ENCODE data around the gene FBXL5. TPM values are rescaled to one million over a fixed set of nuclear protein-coding genes. Genes with fewer than 3 reads are reported as not detected.
A peak's percentile ranks its signal among the peaks of the same experiment; 100 is the strongest.

Gene FBXL5
- polyA plus RNA-seq, 1 experiment = 20.5 TPM

DNA sequence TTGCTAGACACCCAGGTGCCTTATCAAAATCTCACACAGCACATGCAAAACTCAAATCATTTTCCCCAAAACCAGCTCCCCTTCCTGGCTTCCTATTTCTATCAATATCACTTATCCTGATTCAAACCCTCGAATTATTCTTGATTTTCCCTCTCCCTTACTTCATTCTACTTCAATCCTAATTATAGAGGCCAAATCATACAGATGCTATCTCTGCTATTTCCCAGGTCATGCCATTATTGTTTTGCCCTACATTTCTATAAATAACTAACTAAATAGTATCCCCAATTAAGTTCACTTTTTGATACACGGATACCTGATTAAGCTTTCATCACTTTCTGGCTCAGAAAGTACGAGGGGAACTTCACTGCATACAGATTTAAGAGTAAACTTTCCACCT, 62.4 kb downstream of the FBXL5 start:
- Histone ChIP-seq H3K4me3 (ENCODE audit: low read depth, low read length) (no peak overlapping the region), H3K27me3 (ENCODE audit: control insufficient read depth, insufficient read depth, low read length) (no peaks in the 10 kb centered on the region), H3K36me3 (ENCODE audit: control insufficient read depth, insufficient read depth, low read length) (peaks cover 1% of the 10 kb centered on the region)
- ChIA-PET CTCF (interaction anchor here (2.5 kb wide), 1 partner anchor 113 kb away, joined by 6 read pairs; no protein-coding TSS in a partner anchor), POLR2A (no interaction called here)
- no peak for DNase-seq (ENCODE audit: low read depth)
- TF ChIP-seq, protein P1, sequence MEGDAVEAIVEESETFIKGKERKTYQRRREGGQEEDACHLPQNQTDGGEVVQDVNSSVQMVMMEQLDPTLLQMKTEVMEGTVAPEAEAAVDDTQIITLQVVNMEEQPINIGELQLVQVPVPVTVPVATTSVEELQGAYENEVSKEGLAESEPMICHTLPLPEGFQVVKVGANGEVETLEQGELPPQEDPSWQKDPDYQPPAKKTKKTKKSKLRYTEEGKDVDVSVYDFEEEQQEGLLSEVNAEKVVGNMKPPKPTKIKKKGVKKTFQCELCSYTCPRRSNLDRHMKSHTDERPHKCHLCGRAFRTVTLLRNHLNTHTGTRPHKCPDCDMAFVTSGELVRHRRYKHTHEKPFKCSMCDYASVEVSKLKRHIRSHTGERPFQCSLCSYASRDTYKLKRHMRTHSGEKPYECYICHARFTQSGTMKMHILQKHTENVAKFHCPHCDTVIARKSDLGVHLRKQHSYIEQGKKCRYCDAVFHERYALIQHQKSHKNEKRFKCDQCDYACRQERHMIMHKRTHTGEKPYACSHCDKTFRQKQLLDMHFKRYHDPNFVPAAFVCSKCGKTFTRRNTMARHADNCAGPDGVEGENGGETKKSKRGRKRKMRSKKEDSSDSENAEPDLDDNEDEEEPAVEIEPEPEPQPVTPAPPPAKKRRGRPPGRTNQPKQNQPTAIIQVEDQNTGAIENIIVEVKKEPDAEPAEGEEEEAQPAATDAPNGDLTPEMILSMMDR (IDR thresholded peaks at IDR 0.05; ENCODE audit: insufficient read depth, low read depth, low read length) = no peak

DNA sequence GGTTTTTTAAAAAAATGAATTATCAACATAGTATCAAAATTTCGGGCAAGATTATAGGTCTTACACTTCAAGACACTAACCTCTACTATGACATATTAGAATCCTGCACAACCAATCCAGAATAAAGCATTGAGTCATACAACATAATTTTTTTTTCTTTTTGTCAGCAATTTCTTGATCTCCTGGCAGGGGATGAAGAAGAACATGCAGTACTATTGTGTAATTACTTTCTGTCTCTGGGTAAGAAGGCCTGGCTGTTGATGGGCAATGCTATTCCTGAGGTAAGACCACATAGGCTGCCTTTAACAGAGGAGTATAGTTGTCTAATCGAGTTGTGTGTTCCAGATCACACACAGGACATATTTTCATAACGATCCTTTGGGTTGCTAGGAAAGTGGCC, 67.5 kb downstream of the FBXL5 start:
- Histone ChIP-seq H3K27me3 (ENCODE audit: control insufficient read depth, insufficient read depth, low read length) (no peaks in the 10 kb centered on the region), H3K36me3 (ENCODE audit: control insufficient read depth, insufficient read depth, low read length) (no peaks in the 10 kb centered on the region; the same call in none of the 2 replicates), H3K4me3 (ENCODE audit: low read depth, low read length) (no peak overlapping the region)
- ChIA-PET POLR2A (no interaction called here), CTCF (no interaction called here)
- TF ChIP-seq, protein P1 (IDR thresholded peaks at IDR 0.05; ENCODE audit: insufficient read depth, low read depth, low read length) = no peak
- no peak for DNase-seq (ENCODE audit: low read depth)

DNA sequence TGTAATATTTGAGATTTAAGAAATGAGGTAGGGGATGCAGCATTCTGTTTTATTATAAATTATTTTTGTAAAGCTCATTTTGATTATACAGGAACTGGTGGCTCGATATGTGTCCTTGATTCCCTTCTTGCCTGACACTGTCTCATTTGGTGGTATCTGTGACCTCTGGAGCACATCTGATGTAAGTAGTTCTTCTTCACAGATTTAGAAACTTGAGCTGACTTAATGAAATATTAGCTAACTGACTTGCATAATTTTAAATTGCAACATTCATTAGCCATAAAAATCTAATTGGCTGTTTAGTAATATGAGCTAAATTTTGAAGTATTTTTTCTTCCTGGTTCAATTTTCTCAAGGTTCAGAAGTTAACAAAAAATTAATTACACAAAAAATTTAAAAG, 69.1 kb downstream of the FBXL5 start:
- H3K36me3 ChIP-seq (ENCODE audit: control insufficient read depth, insufficient read depth, low read length) = no peaks in the 10 kb centered on the region; the same call in none of the 2 replicates
- ChIA-PET POLR2A (no interaction called here), CTCF (no interaction called here)
- TF ChIP-seq, protein P1 (IDR thresholded peaks at IDR 0.05; ENCODE audit: insufficient read depth, low read depth, low read length) = no peak
- H3K4me3 ChIP-seq (ENCODE audit: low read depth, low read length) = no peak overlapping the region
- peak; percentile 12 for DNase-seq (ENCODE audit: low read depth)
- no peaks in the 10 kb centered on the region for H3K27me3 ChIP-seq (ENCODE audit: control insufficient read depth, insufficient read depth, low read length)

DNA sequence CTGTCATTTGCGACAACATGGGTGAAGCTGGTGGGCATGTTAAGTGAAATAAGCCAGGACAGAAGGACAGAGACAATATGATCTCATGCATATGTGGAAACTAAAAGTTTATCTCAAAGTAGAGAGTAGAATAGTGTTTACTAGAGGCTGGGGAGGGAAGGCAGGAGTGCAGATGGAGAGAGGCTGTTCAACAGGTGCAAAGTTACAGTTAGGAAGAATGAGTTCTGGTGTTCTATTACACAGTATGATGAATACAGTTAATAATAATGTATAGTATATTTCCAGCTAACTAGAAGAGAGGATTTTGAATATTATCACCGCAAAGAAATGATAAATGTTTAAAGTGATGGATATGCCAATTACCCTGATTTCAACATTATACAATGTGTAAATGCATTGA, 69.8 kb downstream of the FBXL5 start:
- DNase-seq (ENCODE audit: low read depth) = no peak
- TF ChIP-seq, protein P1 (IDR thresholded peaks at IDR 0.05; ENCODE audit: insufficient read depth, low read depth, low read length) = no peak
- Histone ChIP-seq H3K4me3 (ENCODE audit: low read depth, low read length) (no peak overlapping the region), H3K36me3 (ENCODE audit: control insufficient read depth, insufficient read depth, low read length) (no peaks in the 10 kb centered on the region; the same call in none of the 2 replicates), H3K27me3 (ENCODE audit: control insufficient read depth, insufficient read depth, low read length) (no peaks in the 10 kb centered on the region)
- CTCF ChIA-PET = no interaction called here
- POLR2A ChIA-PET = no interaction called here

DNA sequence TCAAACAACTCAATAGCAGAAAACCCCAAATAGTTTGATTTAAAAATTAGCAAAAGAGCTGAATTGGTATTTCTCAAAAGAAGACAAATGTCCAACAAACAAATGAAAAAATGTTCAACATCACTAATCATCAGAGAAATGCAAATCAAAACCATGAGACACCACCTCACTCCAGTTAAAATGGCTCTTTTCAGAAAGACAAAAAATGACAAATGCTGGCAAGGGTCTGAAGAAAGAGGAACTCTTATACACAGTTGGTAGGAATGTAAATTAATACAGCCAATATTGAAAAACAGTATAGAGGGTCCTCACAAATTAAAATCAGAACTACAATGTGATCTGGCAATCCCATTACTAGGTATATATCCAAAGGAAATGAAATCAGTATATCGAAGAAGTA, 70.4 kb downstream of the FBXL5 start:
- Histone ChIP-seq H3K27me3 (ENCODE audit: control insufficient read depth, insufficient read depth, low read length) (no peaks in the 10 kb centered on the region), H3K36me3 (ENCODE audit: control insufficient read depth, insufficient read depth, low read length) (no peaks in the 10 kb centered on the region; the same call in none of the 2 replicates), H3K4me3 (ENCODE audit: low read depth, low read length) (no peak overlapping the region)
- no peak for DNase-seq (ENCODE audit: low read depth)
- TF ChIP-seq, protein P1 (IDR thresholded peaks at IDR 0.05; ENCODE audit: insufficient read depth, low read depth, low read length) = no peak
- CTCF ChIA-PET = no interaction called here
- POLR2A ChIA-PET = no interaction called here

All from BJ (cell line).